Embryonic facial prominence (tissue), 1 donor: ENCODE measurements around the gene VARS2.
"Not testable (repeated sequence)": the region's sequence is repeated elsewhere in the genome, so short reads cannot be mapped to it uniquely, and the experiment has no call there.

ENCODE experiments used
- DNase-seq: peaks from one replicate; pipeline ENCODE4 v3.0.0-alpha.2; 2016; ENCODE audit errors: extremely low spot score

Gene VARS2

DNA sequence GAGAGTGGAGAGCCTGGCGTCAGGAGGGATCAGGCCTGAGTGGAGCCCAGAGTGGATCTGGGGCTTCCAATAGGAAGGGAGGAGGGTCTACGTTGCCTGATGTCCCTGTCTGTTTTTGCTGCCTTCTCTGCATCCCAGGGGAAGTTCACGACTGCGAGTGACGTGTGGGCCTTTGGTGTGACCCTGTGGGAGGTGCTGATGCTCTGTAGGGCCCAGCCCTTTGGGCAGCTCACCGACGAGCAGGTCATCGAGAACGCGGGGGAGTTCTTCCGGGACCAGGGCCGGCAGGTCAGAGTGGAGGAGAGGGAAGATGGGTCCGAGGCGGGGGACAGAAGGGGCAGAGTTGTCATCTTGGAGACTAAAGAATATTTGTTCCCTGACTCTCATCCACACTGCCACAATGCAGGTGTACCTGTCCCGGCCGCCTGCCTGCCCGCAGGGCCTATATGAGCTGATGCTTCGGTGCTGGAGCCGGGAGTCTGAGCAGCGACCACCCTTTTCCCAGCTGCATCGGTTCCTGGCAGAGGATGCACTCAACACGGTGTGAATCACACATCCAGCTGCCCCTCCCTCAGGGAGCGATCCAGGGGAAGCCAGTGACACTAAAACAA, 15.2 kb upstream of the VARS2 start:
- DNase-seq = no peak

DNA sequence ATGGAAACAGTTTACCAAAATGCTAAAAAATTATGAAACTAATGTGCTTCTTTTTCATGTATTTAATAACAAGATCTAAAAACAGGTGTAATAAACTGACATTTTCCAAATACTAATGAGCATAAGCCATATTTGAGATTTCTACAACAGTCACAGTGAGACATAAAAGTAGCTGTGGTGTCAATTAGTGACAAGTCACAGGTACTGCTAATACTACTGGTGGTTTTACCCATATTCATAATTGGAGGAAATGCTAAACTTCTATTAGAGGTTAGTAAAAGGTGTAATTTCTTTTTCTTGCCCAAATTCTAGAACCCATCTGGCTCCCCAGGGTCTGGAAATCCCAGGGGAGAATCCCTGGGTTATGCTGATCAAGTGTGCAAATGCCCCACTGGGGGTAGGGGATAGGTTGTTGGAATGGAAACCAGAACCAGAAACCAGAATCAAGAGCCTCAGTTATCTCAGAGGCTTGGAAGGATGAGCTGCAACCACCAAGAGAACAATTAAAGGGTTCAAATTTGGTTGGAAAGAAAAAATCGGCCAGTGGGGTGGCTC, 13.1 kb upstream of the VARS2 start:
- DNase-seq = no peak

DNA sequence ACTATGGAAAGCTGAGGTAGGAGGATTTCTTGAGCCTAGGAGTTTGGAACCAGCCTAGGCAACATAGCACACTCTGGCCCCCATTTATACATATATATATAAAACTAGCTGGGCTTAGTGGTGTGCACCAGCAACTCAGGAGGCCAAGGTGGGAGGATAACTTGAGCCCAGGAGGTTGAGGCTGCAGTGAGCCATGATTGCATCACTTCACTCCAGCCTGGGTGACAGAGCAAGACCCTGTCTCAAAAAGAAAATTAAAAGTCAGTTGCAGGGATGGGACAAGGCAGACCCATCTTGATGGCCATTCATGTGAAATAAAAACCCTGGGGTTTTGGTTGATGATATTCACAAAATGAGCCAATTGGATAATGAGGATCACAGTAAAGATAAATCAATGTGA, 12.6 kb upstream of the VARS2 start:
- DNase-seq = no peak

DNA sequence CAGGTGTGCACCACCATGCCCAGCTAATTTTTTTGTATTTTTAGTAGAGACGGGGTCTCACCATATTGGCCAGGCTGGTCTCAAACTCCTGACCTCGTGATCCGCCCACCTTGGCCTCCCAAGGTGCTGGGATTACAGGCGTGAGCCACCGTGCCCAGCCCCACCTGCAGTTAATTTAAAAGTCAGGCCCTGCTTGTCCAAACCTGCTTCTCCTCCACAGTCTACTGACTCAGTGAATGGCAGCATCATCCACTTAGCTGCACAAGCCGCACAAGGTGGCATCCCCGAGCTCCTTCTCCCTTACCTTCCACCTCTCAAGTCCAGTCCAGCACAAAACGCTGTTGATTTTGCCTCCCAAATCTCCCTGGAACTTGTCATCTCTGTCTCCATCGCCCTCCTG, 11.8 kb upstream of the VARS2 start:
- DNase-seq = not testable (repeated sequence)

DNA sequence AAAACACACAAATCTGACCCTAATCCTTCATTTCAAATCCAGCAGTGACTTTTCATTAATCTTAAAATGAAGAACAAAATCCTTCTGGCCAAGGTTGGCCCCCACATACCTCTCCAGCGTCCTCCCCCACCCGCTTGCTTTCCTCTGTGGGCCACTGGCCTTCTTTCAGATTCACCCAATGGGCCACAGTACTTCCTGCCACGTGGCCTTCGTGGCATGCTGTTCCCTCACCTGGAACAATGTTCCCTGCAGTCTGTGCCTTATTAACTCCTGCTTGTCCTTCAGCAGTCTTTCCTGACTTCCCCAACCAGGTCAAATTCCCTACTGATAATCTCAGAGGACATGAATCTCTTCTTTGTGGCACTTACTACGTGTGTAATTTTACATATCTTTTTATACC, 11.3 kb upstream of the VARS2 start:
- DNase-seq = no peak

DNA sequence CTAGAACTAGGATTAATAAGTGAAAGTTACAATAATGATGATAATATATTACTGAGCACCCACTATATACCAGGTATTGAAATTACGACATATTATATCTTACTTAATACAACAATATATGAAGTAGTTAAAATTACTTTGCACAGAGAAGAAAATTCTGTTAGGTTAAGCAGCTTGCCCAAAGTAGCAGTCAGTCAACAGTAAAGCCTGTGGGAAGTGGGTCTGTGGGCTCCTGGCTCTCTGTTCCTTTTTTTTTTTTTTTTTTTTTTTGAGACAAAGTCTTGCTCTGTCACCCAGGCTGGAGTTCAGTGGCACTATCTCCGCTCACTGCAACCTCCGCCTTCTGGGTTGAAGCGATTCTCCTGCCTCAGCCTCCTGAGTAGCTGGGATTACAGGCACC, 10.8 kb upstream of the VARS2 start:
- no peak for DNase-seq

DNA sequence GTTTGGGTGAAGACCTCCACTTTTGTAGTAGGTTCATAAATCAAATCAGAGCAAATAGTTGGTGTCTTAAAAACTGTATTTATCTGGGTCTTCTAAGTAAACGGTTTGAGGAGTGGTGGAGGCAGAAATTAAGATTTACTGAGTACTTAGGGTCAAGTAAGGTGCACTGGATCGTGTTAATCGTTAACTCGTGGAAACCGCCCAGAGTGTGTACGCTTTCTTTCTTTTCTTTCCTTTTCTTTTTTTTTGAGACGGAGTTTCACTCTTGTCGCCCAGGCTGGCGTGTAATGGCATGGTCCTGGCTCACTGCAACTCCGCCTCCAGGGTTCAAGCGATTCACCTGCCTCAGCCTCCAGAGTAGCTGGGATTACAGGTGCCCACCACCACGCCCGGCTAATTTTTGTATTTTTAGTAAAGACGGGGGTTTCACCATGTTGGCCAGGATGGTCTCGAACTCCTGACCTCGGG, 6.7 kb upstream of the VARS2 start:
- not testable (repeated sequence) for DNase-seq

DNA sequence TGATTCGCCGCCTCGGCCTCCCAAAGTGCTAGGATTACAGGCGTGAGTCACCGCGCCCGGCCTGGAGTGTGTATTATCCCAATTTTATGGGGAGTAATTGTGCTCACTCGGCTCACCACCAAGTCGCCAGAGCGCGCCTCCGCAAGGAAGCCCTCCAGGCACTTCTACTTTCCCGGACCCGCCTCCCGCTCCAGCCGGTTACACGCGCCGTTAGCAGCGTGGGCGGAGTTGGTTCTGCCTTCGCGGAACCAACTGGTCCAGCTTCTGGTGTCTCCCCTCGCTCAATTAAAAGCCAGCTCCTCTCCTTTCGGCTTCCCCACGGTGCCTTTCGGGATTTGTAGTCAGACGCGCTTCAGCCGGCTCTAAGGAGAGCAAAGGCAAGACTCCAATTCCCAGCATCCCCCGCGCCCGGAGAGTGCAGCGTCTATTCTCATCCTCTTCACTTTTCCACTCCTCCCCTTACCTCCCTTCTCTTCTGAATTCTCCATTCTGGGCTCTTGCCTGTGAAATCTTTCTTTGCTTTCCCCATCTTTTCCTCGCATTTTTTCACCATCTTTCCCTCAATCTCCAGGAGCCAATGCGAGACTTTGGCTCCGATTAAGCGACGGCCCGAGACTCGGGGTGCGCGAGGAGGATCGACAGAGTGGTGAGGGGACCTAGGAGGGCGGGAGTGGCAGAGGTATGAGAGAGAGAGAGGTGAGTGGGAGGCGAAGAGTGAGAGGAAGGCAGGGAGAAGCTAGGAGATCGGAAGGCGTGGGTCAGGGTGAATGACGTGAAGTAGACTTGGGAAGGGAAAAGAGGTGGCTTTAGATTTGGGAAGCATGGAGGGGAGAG, 6.1 kb upstream of the VARS2 start, which contains the start of gene GTF2H4:
GTF2H4 (plus strand) TSS at position 450 of the 834 bp plus-strand sequence.
- DNase-seq = peak; percentile 96

DNA sequence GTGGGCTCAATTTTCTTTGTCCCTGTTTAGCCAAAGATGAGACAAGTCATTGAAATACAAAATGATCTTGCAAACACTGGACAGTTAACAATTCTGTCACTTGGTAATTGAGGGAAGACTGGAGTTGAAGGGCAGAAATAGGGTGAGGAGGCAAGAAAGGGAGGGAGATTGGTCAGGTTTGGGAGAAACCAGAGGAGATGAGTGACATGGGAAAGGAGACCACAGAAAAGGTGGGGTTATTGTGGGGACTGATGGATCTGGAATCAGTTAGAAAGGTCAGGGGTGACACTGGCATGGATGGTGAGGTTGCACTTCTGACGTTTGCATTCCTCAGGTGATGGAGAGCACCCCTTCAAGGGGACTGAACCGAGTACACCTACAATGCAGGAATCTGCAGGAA, 5.3 kb upstream of the VARS2 start:
- DNase-seq = no peak

DNA sequence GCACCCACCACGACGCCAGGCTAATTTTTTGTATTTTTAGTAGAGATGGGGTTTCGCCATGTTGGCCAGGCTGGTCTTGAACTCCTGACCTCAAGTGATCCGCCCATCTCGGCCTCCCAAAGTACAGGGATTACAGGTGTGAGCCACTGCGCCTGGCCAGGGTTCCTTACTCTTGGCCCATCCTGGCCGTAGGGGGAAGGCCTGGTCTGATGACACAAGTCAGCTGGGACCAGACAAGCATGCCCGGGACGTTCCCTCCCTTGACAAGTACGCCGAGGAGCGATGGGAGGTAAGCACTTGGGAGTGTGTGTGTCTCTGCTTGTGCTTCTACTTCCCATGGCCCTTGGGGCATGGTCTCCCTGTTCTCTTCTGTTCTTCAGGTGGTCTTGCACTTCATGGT, 3.6 kb upstream of the VARS2 start:
- not testable (repeated sequence) for DNase-seq

DNA sequence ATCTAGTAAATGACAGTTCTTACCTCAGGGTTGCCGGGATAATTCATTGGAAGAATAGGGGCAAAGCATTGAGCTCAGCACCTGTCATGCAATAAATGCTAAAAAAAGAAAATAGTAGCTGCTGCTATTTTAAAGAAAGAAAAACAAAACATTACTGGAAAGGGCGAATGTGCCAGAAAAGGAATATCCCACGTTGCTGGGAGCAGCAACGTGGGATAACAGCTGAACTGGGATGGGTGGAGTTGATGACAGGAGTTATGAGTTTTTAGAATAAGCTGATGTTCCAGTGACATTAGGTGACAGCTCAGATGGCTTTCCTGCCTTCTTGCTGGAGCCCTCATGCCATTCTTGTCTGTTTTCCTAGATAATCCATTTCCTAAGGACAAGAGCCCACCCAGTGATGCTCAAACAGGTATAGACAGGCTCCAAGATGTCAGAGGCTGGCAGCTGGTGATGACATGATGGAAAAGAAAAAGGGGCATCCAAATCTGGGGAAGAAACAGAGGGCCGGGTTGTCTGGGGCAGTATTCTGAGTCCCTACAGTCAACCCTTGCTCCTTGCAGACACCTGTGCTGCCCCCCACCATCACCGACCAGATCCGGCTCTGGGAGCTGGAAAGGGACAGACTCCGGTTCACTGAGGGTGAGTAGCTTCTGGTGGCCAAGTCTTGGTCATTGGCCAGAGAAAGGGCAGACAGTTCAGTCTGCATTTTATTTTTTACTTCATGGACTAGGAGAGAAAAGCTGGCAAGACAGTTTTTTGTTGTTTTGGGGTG, 1.1 kb upstream of the VARS2 start:
- DNase-seq = no peak

DNA sequence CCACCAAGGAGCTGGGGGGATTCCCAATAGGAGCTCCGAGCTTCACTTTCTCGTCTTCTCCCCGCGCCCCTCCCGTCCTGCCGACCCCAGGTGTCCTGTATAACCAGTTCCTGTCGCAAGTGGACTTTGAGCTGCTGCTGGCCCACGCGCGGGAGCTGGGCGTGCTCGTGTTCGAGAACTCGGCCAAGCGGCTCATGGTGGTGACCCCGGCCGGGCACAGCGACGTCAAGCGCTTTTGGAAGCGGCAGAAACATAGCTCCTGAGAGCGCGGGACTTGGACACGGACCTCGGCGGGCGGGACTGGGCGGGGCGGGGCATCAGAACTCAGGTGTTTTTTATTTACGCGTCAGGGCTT, 340 bp upstream of the VARS2 start:
- no peak for DNase-seq

DNA sequence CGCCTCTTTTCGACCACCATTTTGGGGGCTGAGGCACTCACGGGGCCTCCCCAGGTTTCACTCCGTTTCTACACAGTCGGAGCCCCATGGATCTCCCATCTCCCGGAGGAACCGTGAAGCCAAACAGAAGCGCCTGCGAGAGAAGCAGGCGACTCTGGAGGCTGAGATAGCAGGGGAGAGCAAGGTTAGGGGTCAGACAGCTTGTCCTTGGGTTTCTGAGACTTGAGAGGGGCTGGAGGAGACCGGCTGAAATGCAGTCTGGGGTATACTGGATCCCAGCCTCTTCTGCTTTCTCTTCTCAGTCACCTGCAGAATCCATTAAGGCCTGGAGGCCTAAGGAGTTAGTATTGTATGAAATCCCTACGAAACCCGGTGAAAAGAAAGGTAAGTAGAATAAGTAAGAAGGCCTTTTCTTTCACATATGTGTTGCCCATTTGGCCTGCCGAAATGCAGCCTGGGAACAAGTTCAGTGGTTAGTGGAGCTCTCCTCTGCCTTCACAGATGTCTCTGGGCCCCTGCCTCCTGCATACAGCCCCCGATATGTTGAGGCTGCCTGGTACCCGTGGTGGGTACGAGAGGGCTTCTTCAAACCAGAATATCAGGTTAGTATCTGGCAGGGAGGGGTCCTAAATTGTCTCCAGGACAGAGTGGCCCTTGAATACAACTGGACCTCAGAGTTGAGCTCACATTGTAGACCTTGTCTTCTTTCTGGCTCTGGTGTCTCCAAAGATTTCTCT, 984 bp downstream of the VARS2 start:
- no peak for DNase-seq

DNA sequence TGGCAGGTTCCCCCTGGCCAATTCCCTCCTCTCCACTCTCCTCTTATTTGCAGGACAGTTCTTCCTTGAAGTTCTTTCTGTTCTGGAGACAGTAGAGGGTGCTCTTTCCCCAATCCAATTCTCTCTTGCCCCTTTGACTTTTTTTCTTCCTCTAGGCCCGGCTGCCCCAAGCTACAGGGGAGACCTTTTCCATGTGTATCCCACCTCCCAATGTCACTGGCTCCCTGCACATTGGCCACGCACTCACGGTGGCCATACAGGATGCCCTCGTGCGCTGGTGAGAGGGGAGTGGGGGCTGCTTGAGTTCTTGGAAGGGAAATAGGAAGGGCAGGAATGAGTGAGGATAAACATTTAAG, 1.5 kb downstream of the VARS2 start:
- peak; percentile 42 for DNase-seq

DNA sequence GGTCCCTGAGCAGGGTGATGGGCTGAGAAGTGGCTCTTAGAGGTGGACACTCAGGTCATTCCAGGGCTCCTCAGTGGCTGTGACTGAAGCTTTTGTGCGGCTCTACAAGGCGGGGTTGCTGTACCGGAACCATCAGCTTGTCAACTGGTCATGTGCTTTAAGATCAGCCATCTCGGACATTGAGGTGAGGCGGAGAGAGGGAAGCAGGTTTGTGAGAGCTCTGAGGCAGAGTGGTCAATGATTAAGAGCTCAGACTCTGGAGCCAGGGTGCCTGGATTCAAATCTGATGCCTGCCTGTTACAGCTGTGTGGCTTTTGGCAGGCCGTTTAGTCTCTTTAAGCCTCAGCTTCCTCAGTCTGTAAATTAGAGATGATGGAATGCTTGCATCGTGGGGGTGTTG, 3.0 kb downstream of the VARS2 start:
- DNase-seq = no peak

DNA sequence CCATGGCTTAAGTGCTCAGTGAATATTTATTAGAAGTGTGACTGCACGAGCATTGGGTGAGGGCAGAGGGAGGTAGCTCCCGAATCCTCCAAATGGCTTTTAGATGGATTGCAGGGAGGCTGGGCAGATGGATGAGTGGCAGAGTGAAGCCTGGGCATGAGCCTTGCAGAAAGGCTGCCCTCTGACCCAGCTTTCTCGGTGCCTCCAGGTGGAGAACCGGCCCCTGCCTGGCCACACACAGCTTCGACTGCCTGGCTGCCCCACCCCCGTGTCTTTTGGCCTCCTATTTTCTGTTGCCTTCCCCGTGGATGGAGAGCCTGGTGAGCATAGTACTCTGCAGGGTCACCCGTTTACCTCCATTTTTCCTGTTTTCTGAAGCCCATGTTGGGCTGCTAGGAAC, 3.4 kb downstream of the VARS2 start:
- DNase-seq = no peak

DNA sequence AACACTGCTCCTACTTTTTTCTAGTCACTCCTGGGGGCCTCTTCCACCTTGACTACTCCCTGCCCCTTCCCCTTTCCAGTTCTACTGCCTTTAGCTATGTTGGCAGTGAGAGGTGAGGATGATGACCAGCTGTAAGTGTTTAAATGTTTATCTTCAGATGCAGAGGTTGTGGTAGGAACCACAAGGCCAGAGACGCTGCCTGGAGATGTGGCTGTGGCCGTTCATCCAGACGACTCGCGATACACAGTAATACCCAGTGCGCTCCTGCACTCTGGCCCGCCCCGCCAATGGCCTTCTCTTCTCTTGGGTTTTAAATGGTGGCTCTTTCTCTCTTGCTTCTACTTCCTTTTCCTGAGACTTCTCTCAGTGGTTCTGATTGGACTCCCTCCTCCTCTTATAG, 4.6 kb downstream of the VARS2 start:
- no peak for DNase-seq

DNA sequence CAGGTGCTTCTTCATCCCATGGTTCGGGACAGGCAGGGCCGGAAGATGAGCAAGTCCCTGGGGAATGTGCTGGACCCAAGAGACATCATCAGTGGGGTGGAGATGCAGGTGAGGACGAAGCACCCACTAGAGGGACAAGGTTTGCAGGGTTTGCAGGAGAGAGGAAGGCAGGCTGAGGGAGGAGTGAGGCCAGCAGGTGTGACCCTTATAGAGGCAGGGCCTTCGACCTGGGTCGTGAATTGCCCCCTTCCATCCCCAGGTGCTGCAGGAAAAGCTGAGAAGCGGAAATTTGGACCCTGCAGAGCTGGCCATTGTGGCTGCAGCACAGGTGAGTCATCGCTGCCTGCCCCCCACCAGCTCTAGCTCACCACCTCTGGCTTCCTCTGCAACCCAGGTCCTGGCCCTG, 8.4 kb downstream of the VARS2 start:
- DNase-seq = no peak

DNA sequence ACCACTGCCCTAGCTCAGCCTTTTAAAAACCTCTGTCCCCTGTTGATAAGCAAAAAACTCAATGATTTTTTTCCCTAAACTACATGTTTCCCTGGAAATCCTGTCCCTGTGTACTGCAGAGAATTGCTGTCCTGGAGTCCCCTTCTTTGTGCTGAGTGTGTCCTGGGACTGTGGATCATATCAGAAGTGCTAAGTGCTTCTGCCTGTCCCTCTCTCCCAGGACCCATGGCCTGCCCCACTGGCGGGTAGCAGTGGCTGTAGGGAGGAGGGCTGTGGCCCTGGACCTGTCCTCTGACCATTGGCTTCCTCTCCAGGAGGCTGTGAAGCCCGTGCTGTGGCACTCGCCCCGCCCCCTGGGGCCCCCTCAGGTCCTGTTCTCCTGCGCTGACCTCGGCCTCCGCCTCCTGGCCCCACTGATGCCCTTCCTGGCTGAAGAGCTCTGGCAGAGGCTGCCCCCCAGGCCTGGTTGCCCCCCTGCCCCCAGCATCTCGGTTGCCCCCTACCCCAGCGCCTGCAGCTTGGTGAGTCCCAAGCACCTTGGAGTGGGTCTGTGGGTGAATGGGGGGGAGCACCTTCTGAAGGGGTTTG, 10.1 kb downstream of the VARS2 start:
- not testable (repeated sequence) for DNase-seq

DNA sequence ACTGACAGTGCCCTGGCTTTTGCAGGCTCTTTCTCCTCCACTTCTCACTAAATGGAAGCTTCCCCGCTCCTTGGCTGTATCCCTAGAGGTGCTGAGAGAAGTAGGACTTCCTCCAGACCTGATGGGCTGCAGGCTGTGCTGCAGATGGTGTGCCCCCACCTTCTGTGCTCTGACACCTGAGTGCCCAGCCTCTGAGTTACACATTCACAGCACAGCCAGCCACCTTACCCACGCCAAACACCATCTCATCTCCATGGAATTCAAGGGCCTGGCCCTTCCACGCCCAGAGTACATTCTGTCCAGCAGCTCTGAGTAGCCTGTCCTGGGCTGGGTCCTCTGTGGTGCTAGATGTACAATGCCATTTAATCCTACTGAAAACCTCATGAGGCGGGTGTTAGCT, 12.6 kb downstream of the VARS2 start:
- no peak for DNase-seq

DNA sequence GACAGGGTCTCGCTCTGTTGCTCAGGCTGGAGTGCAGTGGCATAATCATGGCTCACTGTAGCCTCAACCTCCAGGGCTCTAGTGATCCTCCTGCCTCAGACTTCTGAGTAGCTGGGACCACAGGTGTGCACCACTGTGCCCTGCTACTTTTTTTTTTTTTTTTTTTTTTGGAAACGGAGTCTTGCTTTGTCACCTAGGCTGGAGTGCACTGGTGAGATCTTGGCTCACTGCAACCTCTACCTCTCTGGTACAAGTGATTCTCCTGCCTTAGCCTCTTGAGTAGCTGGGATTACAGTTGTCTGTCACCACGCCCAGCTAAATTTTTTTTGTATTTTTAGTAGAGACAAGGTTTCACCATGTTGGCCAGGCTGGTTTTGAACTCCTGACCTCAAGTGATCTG, 13.0 kb downstream of the VARS2 start:
- DNase-seq = not testable (repeated sequence)
